Right renal pelvis (tissue), 4 donors: ENCODE measurements around the gene RECK. TPM values are rescaled to one million over a fixed set of nuclear protein-coding genes. Genes with fewer than 3 reads are reported as not detected.

ENCODE experiments used
- DNase-seq, 4 donors: peaks; one replicate each; pipeline ENCODE4 v3.0.0-alpha.2; 2013; ENCODE audit warnings: low read depth in 4 of 4, low spot score in 3 of 4, missing footprints in 1 of 4
- polyA plus RNA-seq, 4 donors: library from polyadenylated mRNA; unstranded; fragments of 120-200 nt; gene quantifications; one replicate each; pipeline ENCODE4 v1.2.1, GENCODE V29; 2013; ENCODE audit not compliant: insufficient read length in 4 of 4

The RECK gene
- polyA plus RNA-seq, 4 donors: 28.3 to 34.0 (median 32.5) TPM

GRCh38 chr9:36136894-36137391 lies 100.2 kb downstream of the RECK start:
- DNase-seq: no peak

DNA sequence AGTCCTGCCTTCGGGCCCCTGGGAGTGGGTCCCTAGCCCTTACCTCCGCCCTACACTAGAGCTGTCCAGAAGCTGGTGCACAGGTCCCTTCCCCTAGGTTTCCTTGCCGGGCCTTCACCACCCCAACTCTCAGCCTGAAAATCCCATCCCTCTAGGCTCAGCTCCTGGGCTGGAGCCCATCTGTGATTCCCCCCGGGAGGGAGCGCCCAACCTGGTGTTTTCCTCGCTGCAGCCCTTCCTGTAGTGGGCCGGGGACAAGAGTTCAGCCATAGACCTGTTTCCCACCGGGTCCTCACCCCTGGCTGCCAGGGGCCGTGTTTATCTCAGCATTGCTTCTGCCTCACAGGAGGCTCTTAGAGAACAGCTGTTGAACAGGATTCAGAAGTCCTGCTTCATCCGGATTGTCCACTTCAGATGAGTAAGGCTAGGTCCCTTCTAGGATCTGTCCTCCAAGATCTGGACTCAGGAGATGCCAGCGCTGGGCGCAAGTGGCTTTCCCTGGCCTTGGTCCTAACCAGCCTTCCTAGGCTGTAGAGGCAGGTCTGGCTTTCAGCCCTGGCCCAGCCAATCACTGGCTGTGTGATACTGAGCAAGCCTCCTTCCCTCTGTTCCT lies 100.8 kb downstream of the RECK start:
- no peak for DNase-seq

DNA sequence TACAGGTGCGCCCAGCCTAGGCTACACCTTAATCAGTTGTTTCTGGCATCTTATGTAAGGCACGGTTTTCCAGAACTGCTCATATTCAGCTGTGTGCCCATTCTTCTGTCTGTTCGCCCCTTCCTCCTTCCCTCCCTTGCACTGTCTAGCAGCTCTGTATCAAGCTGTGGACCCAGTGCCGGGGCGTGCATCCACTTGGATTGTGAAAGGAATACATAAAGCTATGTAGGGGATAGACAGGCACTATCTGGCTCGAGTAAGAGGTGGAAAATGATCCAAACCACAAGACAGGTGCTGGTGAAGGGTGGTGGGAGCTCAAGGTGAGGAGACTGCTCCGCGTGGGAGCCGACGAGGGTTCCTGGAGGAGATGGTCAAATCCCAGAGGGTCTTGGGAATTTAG lies 101.8 kb downstream of the RECK start:
- no peak for DNase-seq

DNA sequence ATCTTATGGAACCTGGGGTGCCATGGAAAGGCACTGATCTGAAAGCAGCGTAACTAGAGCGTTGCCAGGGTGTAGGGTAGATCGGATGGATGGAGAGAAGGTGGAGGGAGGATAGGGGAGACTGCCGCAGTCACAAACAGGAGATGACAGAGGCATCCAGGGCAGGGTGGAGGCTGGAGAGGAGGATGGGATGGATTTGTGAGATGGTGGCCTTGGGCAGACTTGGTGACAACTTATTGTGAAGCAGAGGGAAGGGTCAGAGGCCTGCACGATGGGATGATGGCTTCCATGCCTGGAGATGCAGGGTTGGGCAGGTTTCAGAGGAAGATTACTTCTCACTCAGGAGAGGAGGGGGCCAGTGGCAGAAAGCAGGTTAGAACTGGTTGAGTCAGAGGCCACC lies 102.2 kb downstream of the RECK start:
- no peak for DNase-seq

DNA sequence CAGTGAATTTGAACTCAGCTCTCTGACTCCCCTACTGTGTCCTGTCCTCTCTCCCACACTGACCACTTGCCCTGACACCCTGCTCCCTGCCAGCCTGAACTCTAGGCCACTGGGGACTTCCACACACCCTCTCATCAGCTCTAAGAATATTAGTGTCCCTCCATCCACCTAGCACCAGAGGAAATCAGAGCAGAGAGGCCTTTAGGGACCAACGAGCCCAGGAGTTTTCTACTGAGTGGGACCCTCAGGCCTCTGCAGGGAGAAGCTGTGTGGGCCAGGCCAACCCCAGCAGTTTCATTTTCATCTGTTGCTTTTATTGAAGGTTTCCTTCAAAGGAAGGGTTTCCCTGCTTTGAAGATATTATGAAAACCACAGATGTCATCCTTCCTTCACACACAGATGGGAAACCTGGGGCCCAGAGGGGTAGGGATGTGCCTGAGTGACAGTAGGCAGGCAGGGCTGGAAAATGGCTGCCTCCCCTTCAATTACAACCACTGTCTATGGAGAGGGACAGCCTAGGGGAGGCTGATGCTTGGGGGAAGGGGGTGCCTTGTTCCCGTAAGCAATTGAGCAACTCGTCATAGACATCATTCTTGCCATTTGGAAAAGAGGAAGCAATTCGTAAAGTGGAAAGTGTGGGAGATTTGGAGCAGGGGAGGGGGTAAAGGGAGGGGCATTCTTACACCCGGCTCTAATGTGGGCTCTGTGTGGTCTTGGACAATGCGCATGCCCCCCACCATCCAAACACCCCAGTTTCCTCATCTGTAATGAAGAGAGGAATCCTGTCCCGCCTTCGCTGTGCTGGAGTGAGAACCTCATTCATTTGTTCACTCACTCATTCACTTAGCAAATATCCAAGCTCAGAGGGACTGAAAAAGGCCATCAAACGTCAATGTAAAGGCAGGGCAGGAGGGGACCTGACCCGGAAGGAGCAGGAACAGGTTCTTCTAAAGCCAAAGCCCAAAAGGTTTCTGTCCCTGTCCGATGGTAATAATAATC lies 103.7 kb downstream of the RECK start:
- no peak for DNase-seq

- no peak for DNase-seq
Measured at GRCh38 chr9:36141288-36141687, 104.6 kb downstream of the RECK start.

- no peak for DNase-seq
Measured at GRCh38 chr9:36141761-36142160, 105.0 kb downstream of the RECK start.

DNA sequence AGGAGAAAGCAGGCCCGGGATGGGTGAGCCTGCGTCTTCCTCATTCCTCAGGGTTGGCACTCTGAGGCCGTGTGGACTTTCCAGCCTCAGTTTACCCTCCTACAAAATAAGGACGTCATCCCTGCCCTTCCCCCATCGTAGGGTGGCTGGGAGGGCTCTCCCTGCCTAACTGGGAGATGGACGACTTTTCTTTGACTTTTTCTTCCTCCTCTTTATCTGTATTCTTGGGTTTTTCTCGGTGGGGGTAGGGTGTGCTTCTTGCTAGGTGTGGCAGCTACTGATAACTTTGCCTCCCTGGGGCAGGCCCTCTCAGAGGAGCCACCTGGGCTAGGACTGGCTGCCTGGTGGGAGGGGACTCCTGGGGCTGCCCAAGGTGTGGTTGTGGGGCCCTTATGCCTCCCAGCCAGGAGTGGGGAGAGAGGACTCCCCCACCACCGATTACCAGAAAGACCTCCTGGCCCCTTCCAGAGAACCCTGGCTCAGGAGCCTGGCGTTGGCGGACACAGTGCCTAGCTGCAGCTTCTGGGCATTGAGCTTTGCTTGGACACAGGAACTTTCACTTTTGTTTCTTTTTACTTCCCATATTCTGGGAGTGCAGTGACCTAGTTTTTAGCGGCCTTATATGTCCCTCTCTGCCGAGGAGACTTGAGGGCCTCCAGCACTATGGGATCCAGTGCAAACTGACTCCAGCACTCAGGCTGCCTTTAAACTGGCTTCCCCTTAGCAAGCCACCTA lies 106.0 kb downstream of the RECK start:
- DNase-seq: no peak

- no peak for DNase-seq
Measured at GRCh38 chr9:36143245-36143641, 106.5 kb downstream of the RECK start.

- DNase-seq: no peak
Measured at GRCh38 chr9:36144309-36145232, 107.9 kb downstream of the RECK start.

DNA sequence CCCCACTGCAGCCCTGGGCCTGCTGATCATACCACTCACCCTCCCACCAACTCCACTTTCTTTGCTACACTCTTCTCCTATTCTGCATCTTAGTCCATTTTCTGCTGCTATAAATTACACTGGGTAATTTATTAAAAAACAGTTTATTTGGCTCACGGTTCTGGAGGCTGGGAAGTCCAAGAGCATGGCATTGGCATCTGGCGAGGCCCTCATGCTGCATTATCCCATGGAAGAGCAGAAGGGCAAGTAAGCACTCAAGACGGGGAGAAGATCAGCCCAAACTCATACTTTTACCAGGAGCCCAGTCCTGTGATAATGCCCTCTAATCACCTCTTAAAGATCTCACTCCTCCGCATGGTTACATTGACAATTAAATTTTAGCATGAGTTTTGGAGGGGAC lies 109.3 kb downstream of the RECK start:
- DNase-seq: no peak

- DNase-seq: no peak
Measured at GRCh38 chr9:36146651-36147050, 109.9 kb downstream of the RECK start.

- no peak for DNase-seq
Measured at GRCh38 chr9:36147441-36148175, 110.9 kb downstream of the RECK start.

- no peak for DNase-seq
Measured at GRCh38 chr9:36148311-36149051, 111.8 kb downstream of the RECK start.

DNA sequence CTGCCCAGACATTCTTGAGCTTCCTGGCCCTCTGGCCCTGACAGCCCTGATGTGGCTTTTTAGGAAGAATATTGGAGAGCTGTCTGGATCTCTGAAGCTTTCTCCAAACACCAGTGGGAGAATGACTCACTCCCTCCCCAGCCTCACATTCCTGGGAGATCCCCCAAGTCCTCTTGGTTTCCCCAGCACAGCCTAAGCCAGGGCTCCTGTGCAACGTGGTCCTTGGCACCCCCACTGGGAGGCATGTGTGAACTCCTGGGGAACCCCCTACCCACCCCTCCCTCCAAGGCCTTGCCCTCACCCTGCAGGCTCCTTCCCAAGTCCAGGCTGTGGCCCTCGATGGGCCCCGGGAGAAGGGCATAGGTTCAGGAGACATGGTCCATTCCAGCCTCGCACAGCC lies 112.5 kb downstream of the RECK start:
- no peak for DNase-seq

DNA sequence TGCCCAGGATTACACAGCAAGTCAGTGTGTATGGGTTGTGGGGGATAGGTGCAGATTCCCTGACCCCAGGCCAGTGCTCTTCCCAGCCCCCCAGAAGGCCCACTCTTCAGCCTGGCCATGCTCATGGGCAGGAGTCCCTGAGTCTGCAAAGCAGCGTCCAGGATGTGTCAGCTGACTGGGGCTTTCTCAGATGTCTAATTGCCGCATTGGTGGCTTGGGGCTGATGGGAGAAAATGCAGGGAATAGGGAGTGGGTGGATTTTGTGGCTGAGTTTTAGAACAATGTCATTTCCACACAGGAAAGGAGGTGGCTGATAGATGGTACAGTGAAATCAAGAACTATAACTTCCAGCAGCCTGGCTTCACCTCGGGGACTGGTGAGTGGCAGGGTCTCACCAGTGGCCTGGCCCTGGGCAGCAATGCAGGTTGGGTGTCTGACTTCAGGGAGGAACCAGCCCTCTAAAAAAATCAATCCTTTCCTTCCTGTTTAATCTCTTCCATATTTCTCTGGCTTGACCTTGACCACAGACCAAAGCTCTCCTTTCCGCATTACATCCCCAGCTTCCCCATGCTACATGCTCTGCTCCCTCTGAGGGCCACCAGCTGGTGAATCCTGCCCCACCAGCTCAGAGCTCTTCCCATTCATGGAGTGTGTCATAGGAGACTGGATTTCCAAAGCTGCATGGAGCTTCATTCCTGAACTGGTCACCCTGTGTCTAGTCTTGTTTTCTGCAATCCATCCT lies 114.0 kb downstream of the RECK start:
- no peak for DNase-seq

DNA sequence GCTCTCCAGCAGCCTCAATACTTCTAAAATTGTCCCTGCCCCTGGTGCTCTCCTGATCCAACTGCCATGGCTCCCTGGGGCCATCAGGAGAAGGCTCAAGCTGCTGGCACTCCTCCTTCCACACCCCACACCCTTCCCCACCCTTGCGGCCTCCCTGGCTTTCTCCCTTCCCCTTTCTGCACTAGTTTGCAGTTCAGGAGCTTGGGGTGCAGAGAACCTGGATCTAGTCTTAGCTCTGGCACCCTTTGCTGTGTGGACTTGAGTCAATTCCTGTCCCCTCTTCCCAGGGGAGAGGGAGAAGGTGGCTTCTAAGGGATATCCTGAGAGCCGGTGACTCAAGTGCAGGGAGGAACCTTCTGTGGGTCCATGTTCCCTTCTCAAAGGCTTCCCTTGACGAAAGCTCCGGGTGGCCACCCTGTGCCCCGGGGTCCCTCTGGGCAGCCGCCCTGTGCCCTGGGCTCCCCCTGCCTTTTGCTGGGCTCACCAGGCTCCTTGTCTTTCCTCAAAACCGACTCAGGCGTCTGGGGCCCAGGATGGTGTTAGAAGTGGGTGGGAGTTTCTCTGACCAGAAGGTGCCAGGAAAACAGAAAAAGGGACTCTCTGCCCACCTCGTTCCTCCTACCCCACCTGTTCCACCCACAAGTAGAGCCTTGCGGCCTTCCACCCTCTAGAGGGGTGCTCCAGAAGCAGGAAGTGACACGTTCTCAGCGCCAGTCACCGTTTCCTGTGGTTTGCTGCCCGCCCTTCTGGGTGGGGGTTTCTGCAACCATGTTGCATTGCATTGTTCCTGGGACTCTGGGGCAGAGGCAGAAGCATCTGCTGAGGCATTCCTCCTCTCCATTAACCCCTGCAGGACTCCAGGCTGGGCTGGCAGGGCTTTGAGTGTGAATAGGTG lies 114.8 kb downstream of the RECK start:
- DNase-seq: no peak
